Colon (tissue), 2 donors: ENCODE measurements around the gene LARGE1.
A peak's percentile ranks its signal among the peaks of the same experiment; 100 is the strongest.
"Not testable (repeated sequence)": the region's sequence is repeated elsewhere in the genome, so short reads cannot be mapped to it uniquely, and the experiment has no call there.

ENCODE experiments used
- FAIRE-seq: peaks from 2 replicates; lab custom pipeline; 2012; peaks lifted over from hg19 to GRCh38; lab: Jason Lieb, UNC
- donor health status: control.
- donor health status: control.

LARGE1 gene

DNA sequence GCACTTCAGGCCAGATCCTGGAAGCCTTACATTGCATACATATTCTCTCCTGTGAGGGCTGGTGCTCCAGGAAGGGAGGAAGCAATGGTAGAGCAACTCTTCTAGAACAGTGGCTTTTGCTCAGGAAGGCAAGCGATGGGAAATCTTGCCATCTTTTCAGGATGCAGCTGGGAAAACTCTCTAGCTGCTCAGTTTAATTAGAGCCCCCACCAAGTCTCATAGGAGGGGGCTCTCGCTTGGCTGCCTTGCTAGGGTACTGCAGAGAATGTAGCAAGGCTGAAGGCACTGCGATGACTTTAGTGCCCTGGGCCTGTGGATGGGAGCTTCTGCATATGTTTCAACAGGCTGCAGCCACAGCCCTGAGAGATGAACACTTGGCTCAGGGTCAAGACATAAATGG, 504.9 kb downstream of the LARGE1 start:
- FAIRE-seq, result no peak

DNA sequence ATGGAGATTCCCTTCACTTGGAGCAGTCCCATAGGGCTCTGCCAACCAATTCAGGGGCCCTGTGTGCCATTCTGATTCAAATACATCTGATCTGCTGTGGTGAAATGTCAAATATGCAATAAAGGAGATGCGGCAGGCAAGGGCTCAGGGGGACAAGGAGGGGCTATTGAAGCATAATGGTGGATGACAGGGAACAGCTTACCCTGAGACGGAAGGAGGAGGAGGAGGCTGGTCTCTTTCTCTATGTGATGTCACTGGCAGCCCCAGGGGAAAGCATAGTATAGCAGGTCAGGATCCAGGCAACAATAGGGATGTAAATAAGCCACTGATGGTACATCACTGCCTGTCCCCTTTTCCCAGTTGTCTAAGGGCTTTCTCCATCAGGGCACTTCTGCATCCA, 511.2 kb downstream of the LARGE1 start:
- FAIRE-seq, result no peak

GRCh38 chr22:33405194-33405593, 515.1 kb downstream of the LARGE1 start:
- FAIRE-seq, result no peak

DNA sequence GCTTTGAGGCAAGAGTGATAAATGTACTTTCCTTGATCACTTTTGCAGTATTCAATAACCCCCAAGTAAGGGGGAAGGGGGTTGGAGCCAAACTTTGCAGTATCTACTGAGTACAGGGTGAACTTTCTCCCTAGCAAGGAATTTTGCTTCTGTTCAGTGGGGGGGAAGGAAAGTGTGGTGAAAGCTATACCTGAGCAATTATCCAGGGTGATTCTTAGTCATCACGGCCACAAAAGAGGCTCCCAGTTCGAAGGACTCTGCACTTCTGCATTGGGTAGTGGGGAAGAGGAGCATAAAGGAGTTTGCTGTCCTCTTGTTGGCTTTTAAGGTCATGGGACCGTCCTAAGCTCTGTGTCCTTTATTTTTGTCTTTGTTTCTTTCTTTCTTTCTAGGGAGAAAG, 515.6 kb downstream of the LARGE1 start:
- FAIRE-seq, result no peak

DNA sequence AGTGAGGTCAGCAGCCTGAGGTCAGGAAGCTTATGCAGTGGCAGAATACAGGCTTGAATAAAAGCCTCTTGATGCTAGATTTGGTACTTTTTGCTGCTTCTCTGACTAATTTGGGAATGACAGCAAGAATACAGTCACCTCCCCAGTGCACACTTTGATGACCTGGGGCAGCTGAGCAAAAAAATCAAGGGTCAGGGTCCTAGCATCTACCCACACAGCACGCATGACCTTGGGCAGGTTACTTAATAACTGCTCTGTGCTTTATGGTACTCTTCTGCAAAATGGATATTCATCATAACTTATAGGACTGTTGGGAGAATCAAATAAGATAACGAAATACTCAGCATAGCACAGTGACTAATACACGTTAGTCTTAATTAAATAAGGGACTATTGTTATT, 518.0 kb downstream of the LARGE1 start:
- FAIRE-seq, result no peak

GRCh38 chr22:33401291-33401690, 519.0 kb downstream of the LARGE1 start:
- FAIRE-seq, result no peak

DNA sequence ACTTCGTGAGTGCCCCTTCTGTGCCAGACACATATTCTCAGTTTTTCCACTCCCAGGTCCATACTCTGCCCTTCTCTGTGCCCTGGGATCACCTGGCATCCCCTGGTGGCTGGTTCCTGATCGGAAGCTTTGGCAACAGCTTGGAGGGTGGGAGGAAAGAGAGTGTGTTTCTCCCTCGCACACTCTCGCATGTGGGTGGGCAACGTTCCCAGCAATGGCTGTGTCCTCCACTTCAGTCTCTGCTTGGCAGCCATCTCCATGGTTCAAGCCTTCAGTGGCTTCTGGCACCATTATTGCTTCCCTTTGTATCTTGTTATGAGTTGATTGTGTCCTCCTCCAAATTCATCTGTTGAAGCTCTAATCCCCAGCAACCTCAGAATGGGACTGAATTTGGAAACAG, 519.4 kb downstream of the LARGE1 start:
- no peak for FAIRE-seq

DNA sequence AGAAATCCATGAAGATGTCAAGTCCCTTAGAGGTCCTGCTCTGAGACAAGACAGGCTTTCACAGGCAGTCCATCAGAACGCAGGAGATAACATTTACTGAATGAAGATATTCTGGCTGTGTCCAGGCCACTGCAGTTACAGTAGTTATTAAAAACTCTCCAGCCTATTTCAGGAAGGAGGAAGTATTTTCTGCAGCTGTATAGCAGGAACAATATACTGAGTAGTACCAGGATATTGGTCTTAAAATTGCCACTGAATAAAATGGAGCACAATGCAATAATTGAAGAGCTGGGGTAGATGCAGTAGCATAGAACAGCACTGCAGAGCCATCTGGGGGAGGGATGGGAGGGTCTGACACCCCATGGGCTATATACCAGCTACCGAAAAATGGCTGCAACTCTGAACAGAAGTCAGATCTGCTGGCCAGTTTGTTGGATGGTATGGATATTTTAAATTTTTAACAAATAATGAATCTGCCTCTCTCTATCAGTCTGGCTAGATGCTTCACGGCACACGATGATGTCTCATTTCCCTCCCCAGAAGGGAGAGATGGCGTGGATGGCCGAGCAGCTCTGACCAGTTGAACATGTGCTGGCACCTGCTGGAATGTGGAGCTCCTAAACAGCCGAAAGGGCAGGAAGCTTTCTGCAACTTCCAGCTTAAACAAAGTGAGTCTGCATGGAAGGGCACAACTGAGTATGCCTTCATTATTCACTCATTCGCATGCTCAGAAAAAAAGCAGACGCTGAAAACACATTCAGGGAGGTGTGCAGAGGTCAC, 520.0 kb downstream of the LARGE1 start:
- no peak for FAIRE-seq

DNA sequence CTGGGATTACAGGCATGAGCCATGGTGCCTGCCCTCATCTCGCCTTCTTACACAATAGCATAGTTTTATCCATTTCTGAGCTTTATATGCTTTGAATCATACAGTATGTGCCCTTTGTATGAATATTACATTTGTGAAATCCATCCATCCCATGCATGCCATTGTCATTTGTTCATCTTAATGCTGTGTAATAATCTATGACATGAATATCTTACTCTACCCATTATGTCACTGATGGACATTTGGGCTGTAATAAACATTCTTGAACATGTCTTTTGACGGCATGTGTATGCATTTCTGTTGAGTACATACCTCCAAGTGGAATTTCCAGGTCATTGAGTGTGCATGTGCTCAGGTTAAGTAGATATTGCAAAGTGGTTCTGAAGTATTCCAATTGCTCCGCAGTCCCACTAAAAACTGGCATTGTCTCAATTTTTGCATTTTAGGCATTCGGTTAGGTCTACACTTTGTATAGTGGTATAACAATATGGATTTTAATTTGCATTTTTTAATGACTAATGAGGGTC, 522.8 kb downstream of the LARGE1 start:
- no peak for FAIRE-seq

GRCh38 chr22:33393432-33393831, 526.8 kb downstream of the LARGE1 start:
- no peak for FAIRE-seq

DNA sequence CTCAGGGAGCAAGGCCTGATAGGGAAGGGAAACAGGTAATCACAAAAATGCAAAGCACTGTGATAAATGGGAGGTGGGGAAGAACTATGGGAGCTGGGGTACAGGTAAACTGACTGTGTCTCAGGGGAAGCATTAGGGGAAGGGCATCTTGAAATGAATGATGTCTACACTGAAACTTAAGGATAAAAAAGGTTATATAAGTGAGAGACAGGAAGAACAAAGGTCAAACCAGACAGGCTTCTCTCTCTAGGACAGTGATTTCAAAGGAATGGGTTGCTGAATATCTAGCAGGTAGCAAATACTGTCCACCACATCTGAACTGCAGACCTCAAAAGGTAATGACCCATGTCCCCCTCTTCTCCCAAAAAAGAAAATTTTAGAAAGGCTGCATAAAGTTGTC, 529.0 kb downstream of the LARGE1 start:
- FAIRE-seq, result no peak

- no peak for FAIRE-seq
Measured at GRCh38 chr22:33389936-33390335, 530.3 kb downstream of the LARGE1 start.

GRCh38 chr22:33386270-33386669, 534.0 kb downstream of the LARGE1 start:
- FAIRE-seq, result no peak

DNA sequence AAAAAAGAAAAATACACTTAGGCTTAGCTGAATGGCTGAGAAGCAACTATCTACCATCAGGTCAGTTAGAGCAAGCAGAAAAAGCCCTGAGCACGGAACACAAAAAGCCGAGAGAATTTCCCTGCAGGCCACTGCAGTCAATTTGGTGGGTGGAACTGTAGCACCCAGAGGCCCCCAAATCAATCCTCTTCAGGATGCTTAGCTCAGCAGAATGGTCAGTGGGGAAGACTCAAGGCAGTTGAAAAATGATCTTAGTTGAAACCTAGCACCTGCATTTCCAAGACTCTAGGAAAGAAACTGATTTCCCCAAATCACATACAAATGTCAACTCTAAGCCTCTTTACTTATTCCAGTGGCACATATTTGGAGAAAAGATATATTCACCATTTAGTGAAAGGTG, 534.7 kb downstream of the LARGE1 start:
- no peak for FAIRE-seq

- no peak for FAIRE-seq
Measured at GRCh38 chr22:33382436-33382835, 537.8 kb downstream of the LARGE1 start.

GRCh38 chr22:33381531-33382406, 538.5 kb downstream of the LARGE1 start:
- no peak for FAIRE-seq

DNA sequence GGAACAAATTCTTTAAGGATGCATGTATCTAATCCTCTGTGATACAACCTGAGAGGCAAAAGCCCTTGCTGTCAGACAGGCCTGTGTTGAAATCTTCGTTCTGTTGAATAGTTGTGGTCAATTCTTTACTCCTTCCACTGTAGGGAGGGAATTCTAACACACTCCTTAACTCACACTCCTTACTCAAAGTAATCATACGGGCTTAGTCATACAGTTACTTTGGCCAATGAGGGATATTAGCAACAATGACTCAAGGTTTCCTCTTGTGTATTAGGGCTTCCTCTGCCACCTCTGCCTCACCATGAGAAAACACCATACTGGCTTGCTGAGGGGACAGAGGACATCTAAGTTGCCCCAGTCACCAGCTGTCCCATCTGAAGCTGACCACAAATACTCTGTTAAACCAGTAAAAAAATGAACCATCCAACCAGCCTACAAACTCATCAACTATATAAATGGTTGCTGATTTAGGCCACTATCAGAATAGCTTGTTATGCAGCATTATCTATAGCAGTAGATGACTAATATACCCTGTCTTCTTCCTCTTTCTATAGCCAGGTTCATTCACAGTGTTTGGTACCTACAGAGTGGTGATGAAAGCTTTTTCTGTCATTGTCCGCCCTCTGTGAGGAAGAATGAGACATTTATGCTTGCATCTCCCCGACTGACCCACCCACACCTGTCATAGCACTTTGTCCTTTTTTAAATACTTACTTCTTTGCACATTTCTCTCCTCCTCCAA, 539.3 kb downstream of the LARGE1 start:
- no peak for FAIRE-seq

- no peak for FAIRE-seq
Measured at GRCh38 chr22:33379836-33380235, 540.4 kb downstream of the LARGE1 start.

DNA sequence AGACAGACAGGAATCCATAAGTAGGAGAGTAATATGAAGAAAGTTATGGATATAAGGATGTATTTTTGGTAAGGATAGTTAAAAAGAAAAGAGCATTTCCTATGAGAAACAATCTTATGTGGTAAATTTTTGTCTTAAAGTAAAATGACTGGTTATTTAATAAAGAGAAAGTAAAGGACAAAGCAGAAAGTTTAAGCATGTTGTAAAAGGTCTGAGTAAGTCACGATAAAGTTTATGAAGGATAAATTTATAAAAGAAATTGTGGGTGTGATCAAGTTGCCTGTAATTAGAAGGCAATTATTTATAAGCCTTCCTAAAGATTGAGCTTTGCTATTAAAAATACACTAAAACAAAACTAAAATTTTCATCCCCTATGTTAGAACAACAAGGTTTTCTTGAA, 547.4 kb downstream of the LARGE1 start:
- FAIRE-seq, result peak; percentile 31

DNA sequence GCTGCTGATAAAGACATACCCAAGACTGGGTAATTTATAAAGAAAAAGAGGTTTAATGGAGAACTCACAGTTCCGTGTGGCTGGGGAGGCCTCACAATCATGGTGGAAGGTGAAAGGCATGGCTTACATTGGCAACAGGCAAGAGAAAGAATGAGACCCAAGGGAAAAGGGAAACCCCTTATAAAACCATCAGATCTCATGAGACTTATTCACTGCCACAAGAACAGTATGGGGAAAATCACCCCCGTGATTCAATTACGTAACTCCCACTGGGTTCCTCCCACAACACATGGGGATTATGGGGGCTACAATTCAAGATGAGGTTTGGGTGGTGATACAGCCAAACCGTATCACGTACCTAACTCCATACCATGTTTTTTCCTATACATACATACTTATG, 557.0 kb downstream of the LARGE1 start:
- FAIRE-seq, result not testable (repeated sequence)

DNA sequence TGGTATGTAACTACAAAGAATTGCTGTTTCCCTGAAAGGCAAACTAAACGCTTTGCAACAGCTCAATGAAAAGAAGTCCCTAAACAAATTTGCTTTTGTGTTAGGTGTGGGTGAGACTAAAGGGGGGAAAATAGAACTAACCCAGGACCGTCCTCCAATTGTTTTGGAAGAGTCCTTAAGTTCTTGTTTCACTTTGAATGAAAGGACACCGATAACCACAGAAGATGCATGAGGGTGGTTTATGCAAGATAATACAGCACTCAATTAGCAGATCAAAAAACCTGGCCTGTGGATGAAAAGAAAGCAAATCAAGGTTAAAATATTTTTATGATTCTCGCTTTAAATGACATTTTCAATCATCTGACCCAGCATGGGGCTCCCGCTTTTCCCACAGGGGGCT, 557.6 kb downstream of the LARGE1 start:
- no peak for FAIRE-seq

GRCh38 chr22:33361581-33361980, 558.7 kb downstream of the LARGE1 start:
- no peak for FAIRE-seq
